HG02840 (cell line): Measurements from ENCODE around the gene KRT33A.
"Not testable (repeated sequence)": the region's sequence is repeated elsewhere in the genome, so short reads cannot be mapped to it uniquely, and the experiment has no call there.

Source experiments
- ATAC-seq: cut with Tn5 transposase; IDR thresholded peaks from one replicate; pipeline ENCODE4 v1.9.1; 2021; ENCODE audit warnings: mild to moderate bottlenecking, moderate library complexity, moderate number of reproducible peaks; ENCODE audit not compliant: unreplicated experiment, low FRiP score

Gene KRT33A

DNA sequence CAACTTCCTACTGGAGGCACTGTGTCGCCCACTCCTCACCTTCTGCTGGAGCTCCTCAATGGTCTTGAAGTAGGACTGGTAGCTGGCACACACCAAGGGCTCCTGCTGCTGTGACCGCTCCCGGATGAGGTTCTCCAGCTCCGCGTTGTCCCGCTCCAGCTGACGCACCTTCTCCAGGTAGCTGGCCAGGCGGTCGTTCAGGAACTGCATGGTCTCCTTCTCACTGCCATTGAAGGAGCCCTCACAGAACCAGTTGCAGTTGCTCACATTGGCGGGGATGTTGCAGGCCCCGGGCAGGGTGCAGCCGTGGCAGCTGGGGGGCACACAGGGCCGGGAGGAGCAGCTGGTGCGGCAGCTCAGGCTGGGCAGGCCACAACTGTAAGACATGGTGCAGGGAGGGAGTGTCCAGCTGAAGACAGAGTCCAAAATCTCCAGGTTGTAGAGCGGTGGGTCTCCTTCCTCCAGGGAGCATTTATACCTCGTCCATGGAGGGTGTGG lies at the start of gene KRT33A:
Gene KRT33A (minus strand): TSS at position 448 of the 498 bp plus-strand sequence. CDS start 61 bp downstream, at position 387.
- not testable (repeated sequence) for ATAC-seq

- no peak for ATAC-seq
Observed at GRCh38 chr17:41396996-41397660, 46.5 kb upstream of the KRT33A start, which contains the start of gene KRT31. TSS of gene KRT31 (minus strand) at chr17:41397608. CDS start at chr17:41397539, 69 bp downstream.

GRCh38 chr17:41396340-41396739 lies 45.7 kb upstream of the KRT33A start:
- no peak for ATAC-seq

- no peak for ATAC-seq
Observed at GRCh38 chr17:41395611-41396010, 45.0 kb upstream of the KRT33A start.

- ATAC-seq: not testable (repeated sequence)
Observed at GRCh38 chr17:41395044-41395443, 44.4 kb upstream of the KRT33A start.

DNA sequence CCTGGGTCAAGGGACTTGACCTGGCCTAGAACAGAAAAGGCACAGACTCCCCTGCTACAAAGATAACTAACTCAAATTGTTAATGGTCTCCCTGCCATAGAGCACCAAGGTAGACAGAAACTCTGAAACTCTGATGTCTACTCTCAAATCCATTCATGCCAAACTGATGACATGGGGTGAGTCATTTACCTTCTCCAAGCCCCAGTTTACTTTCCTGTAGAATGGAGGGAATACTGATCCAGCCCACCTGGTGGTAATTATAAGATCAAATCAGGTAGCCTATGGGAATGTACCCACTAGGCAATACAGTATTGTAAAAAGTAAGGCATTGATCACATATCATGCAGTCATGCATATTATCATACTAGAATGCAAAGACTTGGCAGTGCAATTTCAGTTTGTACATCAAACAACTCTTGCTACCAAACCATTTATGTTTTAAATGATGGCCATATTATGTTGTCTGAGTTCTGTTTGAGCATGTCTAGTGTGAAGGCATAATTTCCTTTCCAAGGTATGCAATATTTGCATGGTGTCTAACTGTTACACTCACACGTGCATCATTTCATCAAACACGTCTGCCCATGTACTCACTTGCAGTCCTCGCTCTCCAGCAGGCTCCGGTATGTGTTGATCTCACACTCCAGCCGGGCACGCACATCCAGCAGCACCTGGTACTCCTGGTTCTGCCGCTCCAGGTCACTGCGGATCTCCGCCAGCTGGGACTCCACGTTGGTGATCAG lies 43.8 kb upstream of the KRT33A start:
- no peak for ATAC-seq

DNA sequence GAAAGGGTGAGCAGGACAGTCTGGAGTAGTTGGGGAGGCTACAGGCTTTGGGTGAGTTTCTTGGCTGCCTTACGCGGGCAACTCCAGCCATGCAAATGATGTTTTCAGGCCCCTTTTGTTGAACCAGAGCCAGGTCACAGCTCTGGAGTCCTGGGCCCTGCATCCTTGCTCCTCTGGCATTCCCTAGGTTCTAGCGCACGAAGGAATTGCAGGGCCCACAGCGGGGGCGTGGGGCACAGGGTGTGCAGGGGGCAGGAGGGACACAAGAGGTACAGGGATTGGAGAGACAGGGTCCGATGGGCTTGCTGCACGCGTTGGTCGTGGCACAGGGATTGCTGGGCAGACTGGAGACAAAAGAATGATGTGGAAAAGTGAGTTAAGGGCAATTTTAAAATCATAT lies 43.2 kb upstream of the KRT33A start:
- ATAC-seq: no peak

DNA sequence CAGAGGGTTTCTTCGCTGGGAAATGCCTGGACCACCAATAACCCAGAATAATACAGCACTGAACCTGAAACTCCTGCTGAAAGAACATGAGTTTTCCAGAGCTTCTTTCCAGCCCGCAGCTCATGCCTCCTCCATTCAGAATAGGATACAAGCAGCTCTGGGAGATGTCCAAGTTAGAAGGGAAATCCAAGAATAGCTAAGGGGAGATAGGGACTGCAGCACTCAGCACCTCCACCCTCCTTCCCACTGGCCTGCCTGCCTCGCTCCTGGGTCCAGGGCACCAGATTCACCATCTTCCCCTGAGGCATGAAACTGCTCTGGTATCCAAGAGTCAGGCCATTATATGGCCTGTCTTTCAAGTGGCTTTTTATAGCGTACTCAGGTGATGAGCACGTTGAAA lies 42.7 kb upstream of the KRT33A start:
- no peak for ATAC-seq

- ATAC-seq: no peak
Observed at GRCh38 chr17:41392278-41392677, 41.6 kb upstream of the KRT33A start.

GRCh38 chr17:41391535-41391934 lies 40.9 kb upstream of the KRT33A start:
- ATAC-seq: no peak

DNA sequence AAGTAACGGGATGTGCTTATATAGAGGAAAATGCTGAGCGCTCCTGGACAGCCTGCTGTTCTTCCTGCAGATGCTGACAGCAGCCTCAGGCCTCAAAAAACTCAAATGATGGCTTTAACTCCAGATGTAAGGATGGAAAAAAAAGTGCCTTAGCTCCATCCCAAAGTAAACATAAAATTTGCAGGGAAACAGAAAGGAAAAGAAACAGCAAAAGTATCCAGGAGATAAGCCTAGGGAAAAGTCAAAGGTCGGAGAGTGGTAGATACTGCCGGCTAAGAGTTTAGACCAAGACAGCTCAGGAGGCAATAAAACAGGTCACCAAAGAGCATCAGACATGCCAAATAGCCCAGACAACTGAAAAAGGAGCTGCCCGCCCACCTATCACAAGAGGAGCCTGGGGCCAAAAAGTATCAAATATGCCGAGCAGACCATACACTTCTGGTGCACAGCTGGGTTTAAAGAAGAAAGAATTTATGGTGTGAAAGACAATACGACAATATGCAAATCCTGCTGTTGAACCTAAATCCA lies 39.8 kb upstream of the KRT33A start:
- ATAC-seq: no peak

DNA sequence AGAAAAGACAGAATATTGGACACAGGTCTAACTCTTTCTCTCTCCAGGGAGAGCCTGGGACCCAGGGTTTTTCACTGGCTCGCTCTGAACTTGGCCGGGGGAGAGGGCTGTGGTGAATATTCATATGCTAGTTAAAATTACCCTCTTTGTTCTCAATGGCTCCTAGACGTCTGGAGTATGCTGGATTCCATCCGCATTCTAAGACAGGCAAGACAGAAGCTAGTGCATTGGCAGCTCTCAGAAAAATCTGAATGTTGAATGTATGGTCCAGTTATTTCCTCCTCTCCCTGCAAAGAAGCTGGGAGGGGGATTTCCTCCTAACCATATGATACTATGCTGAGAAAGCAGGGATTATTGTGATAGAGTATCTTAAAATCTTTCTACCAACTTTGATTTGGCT lies 37.0 kb upstream of the KRT33A start:
- ATAC-seq: no peak

DNA sequence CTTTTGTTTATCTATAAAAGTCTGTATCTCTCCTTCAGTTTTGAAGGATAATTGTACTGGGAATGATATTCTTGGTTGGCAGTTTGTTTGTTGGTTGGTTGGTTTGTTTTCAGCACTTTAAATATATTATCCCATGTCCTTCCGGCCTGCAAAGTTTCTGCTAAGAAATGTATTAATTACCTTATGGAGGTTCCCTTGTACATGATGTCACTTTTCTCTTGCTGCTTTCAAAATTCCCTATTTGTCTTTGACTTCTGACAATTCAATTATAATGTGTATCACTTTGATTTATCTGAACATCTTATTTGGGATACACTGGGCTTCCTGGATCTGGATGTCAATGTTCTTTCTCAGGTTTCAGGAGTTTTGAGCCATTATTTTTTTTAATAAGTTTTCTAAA lies 35.6 kb upstream of the KRT33A start:
- no peak for ATAC-seq

DNA sequence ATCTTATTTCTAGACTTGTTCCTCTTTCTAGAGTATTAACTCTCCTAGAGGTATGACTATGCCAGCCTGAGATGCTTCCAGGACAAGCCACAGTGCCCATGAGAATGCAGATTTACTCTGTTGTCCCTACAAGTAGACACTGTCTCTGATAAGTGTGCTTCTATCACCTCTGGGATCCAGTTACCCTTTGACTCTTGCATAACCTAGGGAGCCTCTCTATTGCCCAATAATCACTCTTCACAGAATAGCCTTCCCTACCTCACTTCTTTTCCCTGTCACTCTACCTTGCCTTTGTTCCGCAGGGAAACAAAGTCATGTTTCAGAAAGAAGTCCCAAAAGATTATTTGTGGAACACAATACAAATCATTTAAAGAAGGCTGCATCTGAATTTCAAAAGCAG lies 33.1 kb upstream of the KRT33A start:
- no peak for ATAC-seq

DNA sequence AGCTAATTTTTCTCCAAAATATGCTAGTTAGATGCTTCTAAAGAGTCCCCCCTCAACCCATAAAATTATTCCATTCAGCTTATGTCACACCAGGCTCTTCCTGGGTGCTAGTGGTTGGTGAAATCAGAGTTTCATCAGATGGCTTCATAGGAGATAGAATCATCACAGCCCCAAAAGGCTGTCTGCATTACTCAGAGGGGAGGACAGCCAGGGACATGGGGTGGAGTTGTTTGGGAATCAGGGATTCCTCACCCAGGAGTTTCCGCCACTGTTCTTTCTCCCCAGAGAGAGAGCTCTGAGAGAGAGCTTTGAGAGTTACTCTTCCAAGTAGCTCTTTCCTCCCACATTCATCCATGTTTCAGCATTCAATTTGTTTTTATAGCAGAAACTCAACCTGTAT lies 31.8 kb upstream of the KRT33A start:
- ATAC-seq: no peak

DNA sequence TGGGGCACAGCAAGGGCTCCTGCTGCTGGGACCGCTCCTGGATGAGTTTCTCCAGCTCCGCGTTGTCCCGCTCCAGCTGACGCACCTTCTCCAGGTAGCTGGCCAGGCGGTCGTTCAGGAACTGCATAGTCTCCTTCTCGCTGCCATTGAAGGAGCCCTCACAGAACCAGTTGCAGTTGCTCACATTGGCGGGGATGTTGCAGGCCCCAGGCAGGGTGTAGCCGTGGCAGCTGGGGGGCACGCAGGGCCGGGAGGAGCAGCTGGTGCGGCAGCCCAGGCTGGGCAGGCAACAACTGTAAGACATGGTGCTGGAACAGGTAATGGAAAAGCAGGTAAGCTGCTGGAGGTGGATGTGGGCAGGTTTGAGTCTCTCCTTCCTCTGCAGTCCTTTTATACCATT lies 31.3 kb upstream of the KRT33A start, which contains the start of gene KRT34:
Gene KRT34 (minus strand): TSS at position 364 of the 400 bp plus-strand sequence. CDS start 60 bp downstream, at position 304.
- ATAC-seq: not testable (repeated sequence)

- ATAC-seq: not testable (repeated sequence)
Observed at GRCh38 chr17:41380091-41380490, 29.5 kb upstream of the KRT33A start.

GRCh38 chr17:41377546-41377945 lies 26.9 kb upstream of the KRT33A start:
- ATAC-seq: no peak

DNA sequence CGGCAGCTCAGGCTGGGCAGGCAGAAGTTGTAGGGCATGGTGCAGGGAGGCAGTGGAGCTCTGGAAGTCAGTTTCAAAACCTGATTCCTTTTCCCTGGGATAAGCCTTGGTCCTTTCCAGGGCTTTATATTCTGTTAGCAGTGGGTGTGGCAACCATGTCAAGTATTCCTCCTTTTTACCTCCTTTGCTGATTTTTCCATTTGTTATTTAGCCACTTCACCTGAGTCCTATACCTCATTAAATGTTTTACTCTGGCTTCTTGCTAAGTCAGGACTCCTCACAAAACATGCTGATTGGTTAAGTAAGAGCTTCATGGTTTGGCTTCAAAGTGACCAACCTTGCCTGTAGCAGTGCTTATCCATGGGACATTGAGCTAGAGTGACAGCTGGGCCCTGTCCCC lies 19.1 kb upstream of the KRT33A start, which contains the start of gene KRT33B:
Gene KRT33B (minus strand): TSS at position 101 of the 400 bp plus-strand sequence. CDS start 63 bp downstream, at position 38.
- no peak for ATAC-seq

GRCh38 chr17:41369023-41369422 lies 18.4 kb upstream of the KRT33A start:
- ATAC-seq: no peak

- ATAC-seq: no peak
Observed at GRCh38 chr17:41367426-41368075, 16.9 kb upstream of the KRT33A start.
